H1 (cell line): ENCODE measurements around the gene HAS3. TPM values are rescaled to one million over a fixed set of nuclear protein-coding genes. Genes with fewer than 3 reads are reported as not detected.

Experiments
- CTCF ChIA-PET: fragments of 300-600 bp; sonication (Branson Sonifier 250); formaldehyde crosslinking; loops from one replicate; lab custom pipeline; 2021; ENCODE audit not compliant: partially characterized antibody; lab: Charles Lee
- POLR2A ChIA-PET: fragments of 300-600 bp; sonication (Branson Sonifier 250); formaldehyde crosslinking; loops from one replicate; lab custom pipeline; 2021; ENCODE audit warnings: inconsistent platforms; ENCODE audit not compliant: partially characterized antibody; lab: Charles Lee
- DNase-seq, 2 experiments: peaks; one replicate each; pipeline versions ENCODE4 v3.0.0 to v3.0.0-alpha.2; 2010 to 2022; ENCODE audit warnings: low spot score in 2 of 2, low read depth in 1 of 2, mixed read lengths in 1 of 2
- FAIRE-seq: peaks from 2 replicates; lab custom pipeline; 2011; peaks lifted over from hg19 to GRCh38; lab: Jason Lieb, UNC
- H2AFZ ChIP-seq: 2 replicates; pipeline ENCODE4 v1.8.1; 2012; ENCODE audit warnings: low read length, inconsistent platforms
- H2AK5ac ChIP-seq: 2 replicates; pipeline ENCODE4 v1.6.1; 2013; ENCODE audit warnings: low read depth, low read length
- H2BK120ac ChIP-seq: replicated peaks from 2 replicates; pipeline ENCODE3; 2013; ENCODE audit warnings: low read depth, low read length, inconsistent platforms
- H2BK12ac ChIP-seq: 2 replicates; pipeline ENCODE4 v1.6.1; 2013; ENCODE audit warnings: low read depth, low read length
- H2BK15ac ChIP-seq: 2 replicates; pipeline ENCODE4 v1.6.1; 2013; ENCODE audit warnings: low read length
- H2BK20ac ChIP-seq: 2 replicates; pipeline ENCODE4 v1.6.1; 2013; ENCODE audit warnings: low read length
- H2BK5ac ChIP-seq: 2 replicates; pipeline ENCODE4 v1.6.1; 2013; ENCODE audit warnings: low read depth, low read length
- H3K14ac ChIP-seq: 2 replicates; pipeline ENCODE4 v1.6.1; 2013; ENCODE audit warnings: inconsistent platforms; ENCODE audit not compliant: insufficient read length
- H3K18ac ChIP-seq: 2 replicates; pipeline ENCODE4 v1.6.1; 2013; ENCODE audit warnings: low read length; ENCODE audit errors: extremely low read depth
- H3K23ac ChIP-seq: 2 replicates; pipeline ENCODE4 v1.6.1; 2013; ENCODE audit warnings: inconsistent platforms; ENCODE audit not compliant: insufficient read length
- H3K23me2 ChIP-seq: 2 replicates; pipeline ENCODE4 v1.6.1; 2013; ENCODE audit warnings: low read depth, low read length
- H3K27ac ChIP-seq: 2 replicates; pipeline ENCODE4 v1.6.1; 2011; ENCODE audit warnings: low read depth, low read length, inconsistent platforms
- H3K27me3 ChIP-seq, 4 experiments: replicated peaks in 1 of 4; 1 replicate in 1 of 4; 2 replicates in 3 of 4; pipeline versions ENCODE4 v1.6.1 to v1.8.1; 2011 to 2013; ENCODE audit warnings: low read length in 3 of 4, mild to moderate bottlenecking in 3 of 4, inconsistent platforms in 2 of 4, mixed read lengths in 2 of 4, moderate library complexity in 1 of 4; ENCODE audit not compliant: control insufficient read depth in 3 of 4, insufficient read depth in 3 of 4; ENCODE audit errors: extremely low read depth in 1 of 4
- H3K36me3 ChIP-seq, 4 experiments: 2 replicates each; pipeline versions ENCODE4 v1.6.1 to v1.8.1; 2011 to 2013; ENCODE audit warnings: mild to moderate bottlenecking in 4 of 4, low read length in 3 of 4, moderate library complexity in 2 of 4, control low read depth in 1 of 4, inconsistent platforms in 1 of 4; ENCODE audit not compliant: insufficient read depth in 4 of 4, control insufficient read depth in 2 of 4
- H3K4ac ChIP-seq: replicated peaks from 2 replicates; pipeline ENCODE3; 2013; ENCODE audit warnings: low read length, low read depth, mixed read lengths, inconsistent platforms; ENCODE audit not compliant: insufficient read length
- H3K4me1 ChIP-seq, 4 experiments: replicated peaks in 1 of 4; 1 replicate in 1 of 4; 2 replicates in 3 of 4; pipeline versions ENCODE4 v1.6.1 to v1.8.1; 2011 to 2013; ENCODE audit warnings: low read length in 3 of 4, inconsistent platforms in 2 of 4, mixed read lengths in 1 of 4; ENCODE audit not compliant: insufficient read depth in 4 of 4, control insufficient read depth in 3 of 4
- H3K4me2 ChIP-seq, 2 experiments: 2 replicates each; pipeline versions ENCODE4 v1.6.1 to v1.8.1; 2011 to 2013; ENCODE audit warnings: low read depth in 2 of 2, low read length in 2 of 2, control low read depth in 1 of 2, inconsistent platforms in 1 of 2, mild to moderate bottlenecking in 1 of 2; ENCODE audit not compliant: insufficient read depth in 1 of 2
- H3K4me3 ChIP-seq, 4 experiments: fragments of 200-600, 300-600 bp in 1 of 4; sonication (generic), shearing (Covaris generic), sonication (Bioruptor Twin) in 1 of 4; 2 replicates each; pipeline versions ENCODE4 v1.5.1 to v1.8.1; 2011 to 2016; ENCODE audit warnings: low read length in 4 of 4, low read depth in 3 of 4, control low read depth in 2 of 4, inconsistent platforms in 2 of 4, mild to moderate bottlenecking in 2 of 4, mixed read lengths in 1 of 4, moderate library complexity in 1 of 4; ENCODE audit not compliant: insufficient read depth in 2 of 4; ENCODE audit errors: extremely low read depth in 1 of 4
- H3K56ac ChIP-seq: replicated peaks from 2 replicates; pipeline ENCODE3; 2013; ENCODE audit warnings: low read depth, mild to moderate bottlenecking, mixed read lengths, low read length, inconsistent platforms; ENCODE audit not compliant: insufficient read length
- H3K79me1 ChIP-seq: 2 replicates; pipeline ENCODE4 v1.6.1; 2013; ENCODE audit warnings: low read depth, low read length, control low read depth
- H3K79me2 ChIP-seq, 2 experiments: 2 replicates each; pipeline versions ENCODE4 v1.6.1 to v1.8.1; 2012 to 2013; ENCODE audit warnings: low read length in 2 of 2, mild to moderate bottlenecking in 2 of 2, inconsistent platforms in 1 of 2; ENCODE audit not compliant: insufficient read depth in 2 of 2, control insufficient read depth in 1 of 2
- H3K9ac ChIP-seq, 4 experiments: replicated peaks in 1 of 4; 1 replicate in 1 of 4; 2 replicates in 3 of 4; pipeline versions ENCODE4 v1.6.1 to v1.8.1; 2011 to 2013; ENCODE audit warnings: low read depth in 3 of 4, low read length in 3 of 4, control low read depth in 2 of 4, mild to moderate bottlenecking in 2 of 4, moderate library complexity in 2 of 4, inconsistent platforms in 1 of 4; ENCODE audit errors: extremely low read depth in 1 of 4
- H3K9me3 ChIP-seq, 2 experiments: 2 replicates each; pipeline versions ENCODE4 v1.6.1 to v1.8.1; 2012 to 2013; ENCODE audit warnings: mild to moderate bottlenecking in 2 of 2, moderate library complexity in 2 of 2, control low read depth in 1 of 2, inconsistent platforms in 1 of 2, low read depth in 1 of 2, low read length in 1 of 2, mixed read lengths in 1 of 2; ENCODE audit not compliant: insufficient read depth in 2 of 2
- H4K20me1 ChIP-seq, 2 experiments: replicated peaks in 1 of 2; 2 replicates each; pipeline versions ENCODE3 to v1.8.1; 2011 to 2013; ENCODE audit warnings: inconsistent platforms in 2 of 2, low read length in 2 of 2, mild to moderate bottlenecking in 1 of 2; ENCODE audit not compliant: insufficient read depth in 2 of 2, control insufficient read depth in 1 of 2
- H4K5ac ChIP-seq: 2 replicates; pipeline ENCODE4 v1.6.1; 2013; ENCODE audit warnings: low read length, low read depth, mixed read lengths, inconsistent platforms; ENCODE audit not compliant: insufficient read length
- H4K8ac ChIP-seq: 2 replicates; pipeline ENCODE4 v1.8.0; 2013; ENCODE audit warnings: mild to moderate bottlenecking, moderate library complexity, low read length, inconsistent platforms; ENCODE audit not compliant: insufficient read depth; ENCODE audit errors: extremely low read depth
- H4K91ac ChIP-seq: replicated peaks from 2 replicates; pipeline ENCODE3; 2013; ENCODE audit warnings: low read length, mixed read lengths, inconsistent platforms; ENCODE audit not compliant: insufficient read length
- CBX5 ChIP-seq: fragments of 300-800, 300-1000 bp; sonication (generic); IDR thresholded peaks from 2 replicates; pipeline ENCODE4 v1.7.1; 2016; ENCODE audit warnings: antibody characterized with exemption, low read length, low read depth
- TEAD4 ChIP-seq: IDR thresholded peaks from 2 replicates; pipeline ENCODE4 v1.6.1; 2012; ENCODE audit warnings: low read depth, low read length, inconsistent platforms, mixed read lengths
- WGBS, 2 experiments: shearing (Covaris generic) in 1 of 2; methylation state at CpG; one replicate each; pipeline versions ENCODE4 v1.1.6 to v1.1.7; 2013 to 2015; ENCODE audit warnings: low lambda C conversion rate in 2 of 2, mixed read lengths in 2 of 2, inconsistent platforms in 1 of 2, low coverage in 1 of 2, missing lambda C conversion rate in 1 of 2; ENCODE audit not compliant: insufficient replicate concordance in 2 of 2, insufficient coverage in 1 of 2, insufficient read length in 1 of 2; ENCODE audit errors: extremely low coverage in 1 of 2, missing lambda C conversion rate in 1 of 2; 5-methylcytosine and 5-hydroxymethylcytosine counted together
- polyA plus RNA-seq, 7 experiments: library from polyadenylated mRNA; depleted of rRNA in 3 of 7; stranded (reverse) in 5 of 7; unstranded in 2 of 7; fragments of >200 nt in 5 of 7; fragments of 200-250 nt in 2 of 7; gene quantifications; 1 replicate in 5 of 7; 2 replicates in 1 of 7; 4 replicates in 1 of 7; pipeline versions ENCODE4 v1.2.1 to v1.2.3, GENCODE V29; 2011 to 2013; ENCODE audit warnings: missing spikeins in 2 of 7, mixed read lengths in 2 of 7
- total RNA-seq: library from RNA; stranded (reverse); fragmentation: NEBNext Ultra II Directional; extraction: Animal tissue kit (Norgen Biotek cat#: 25700); gene quantifications from 2 replicates; pipeline ENCODE4 v1.2.1, GENCODE V29; 2021

HAS3 gene
- total and polyA plus RNA-seq, 2 of the 8 experiments (the other 6 are each of a cell fraction or from before 2014, with no cell fraction given): 32.1 to 69.6 TPM

- H2BK15ac ChIP-seq: no peak overlapping the region
- H3K36me3 ChIP-seq: peaks cover 28 to 53% (median 45%) of the 10 kb centered on the region in 4 experiments
- H3K23ac ChIP-seq: no peak overlapping the region
- H3K23me2 ChIP-seq: peaks cover 21% of the 10 kb centered on the region
- H2AFZ ChIP-seq: no peak overlapping the region
- H4K8ac ChIP-seq: no peak overlapping the region
- no peak overlapping the region for H2BK120ac ChIP-seq
- H3K27me3 ChIP-seq: no peaks in the 10 kb centered on the region
- no peak overlapping the region for H3K14ac ChIP-seq
- H3K18ac ChIP-seq: no peak overlapping the region
- ChIA-PET POLR2A (interaction anchor here (1.2 to 6.1 kb wide), 6 partner anchors 7 to 37 kb away, joined by 4 to 38 read pairs (median 9); no protein-coding TSS in a partner anchor), CTCF (interaction anchor here (0.6 to 10.6 kb wide), 10 partner anchors 10 to 1209 kb away, joined by 3 to 174 read pairs (median 5); no protein-coding TSS in a partner anchor)
- H3K4me3 ChIP-seq: no peak overlapping the region
- H3K9me3 ChIP-seq: no peaks in the 10 kb centered on the region
- peaks cover 11 to 53% of the 10 kb centered on the region in 2 experiments; a peak in 3 of 4 replicates for H3K79me2 ChIP-seq
- H2AK5ac ChIP-seq: no peak overlapping the region
- 0 out of 2 replicates have a peak overlapping the region, but pooled peaks have one; percentile 32 for H2BK20ac ChIP-seq
- no peak overlapping the region for H3K9ac ChIP-seq
- H3K4me2 ChIP-seq: no peak overlapping the region
- DNase-seq (no peak), FAIRE-seq (no peak)
- H3K4me1 ChIP-seq: peaks cover 4 to 19% (median 12%) of the 10 kb centered on the region in 4 experiments
- no peak overlapping the region for H2BK12ac ChIP-seq
- peaks cover 29% of the 10 kb centered on the region for H3K79me1 ChIP-seq
- 91% methylated on average over 7 of the region's 7 CpGs; no CpG with 5 or more reads in 1 of the 2 experiments for WGBS, 2 experiments
- H4K5ac ChIP-seq: no peak overlapping the region
- H3K56ac ChIP-seq: no peak overlapping the region
- H4K91ac ChIP-seq: no peak overlapping the region
- H2BK5ac ChIP-seq: no peak overlapping the region
- no peak overlapping the region for H3K4ac ChIP-seq
- no peak overlapping the region for H3K27ac ChIP-seq
- H4K20me1 ChIP-seq: peaks cover 10 to 20% of the 10 kb centered on the region in 2 experiments
- no peak for TF ChIP-seq TEAD4
- no peak for TF ChIP-seq CBX5
These were observed 5.0 kb downstream of the HAS3 start for GRCh38 chr16:69110406-69110805.
